H1 (cell line): ENCODE results near the gene PPFIA4. TPM values are rescaled to one million over a fixed set of nuclear protein-coding genes. Genes with fewer than 3 reads are reported as not detected.

Experiments used
- CTCF ChIA-PET: fragments of 300-600 bp; sonication (Branson Sonifier 250); formaldehyde crosslinking; loops from one replicate; lab custom pipeline; 2021; ENCODE audit not compliant: partially characterized antibody; lab: Charles Lee
- POLR2A ChIA-PET: fragments of 300-600 bp; sonication (Branson Sonifier 250); formaldehyde crosslinking; loops from one replicate; lab custom pipeline; 2021; ENCODE audit warnings: inconsistent platforms; ENCODE audit not compliant: partially characterized antibody; lab: Charles Lee
- DNase-seq, 2 experiments: peaks; one replicate each; pipeline versions ENCODE4 v3.0.0 to v3.0.0-alpha.2; 2010 to 2022; ENCODE audit warnings: low spot score in 2 of 2, low read depth in 1 of 2, mixed read lengths in 1 of 2
- FAIRE-seq: peaks from 2 replicates; lab custom pipeline; 2011; peaks lifted over from hg19 to GRCh38; lab: Jason Lieb, UNC
- H2AFZ ChIP-seq: 2 replicates; pipeline ENCODE4 v1.8.1; 2012; ENCODE audit warnings: low read length, inconsistent platforms
- H2AK5ac ChIP-seq: 2 replicates; pipeline ENCODE4 v1.6.1; 2013; ENCODE audit warnings: low read depth, low read length
- H2BK120ac ChIP-seq: replicated peaks from 2 replicates; pipeline ENCODE3; 2013; ENCODE audit warnings: low read depth, low read length, inconsistent platforms
- H2BK12ac ChIP-seq: 2 replicates; pipeline ENCODE4 v1.6.1; 2013; ENCODE audit warnings: low read depth, low read length
- H2BK15ac ChIP-seq: 2 replicates; pipeline ENCODE4 v1.6.1; 2013; ENCODE audit warnings: low read length
- H2BK20ac ChIP-seq: 2 replicates; pipeline ENCODE4 v1.6.1; 2013; ENCODE audit warnings: low read length
- H2BK5ac ChIP-seq: 2 replicates; pipeline ENCODE4 v1.6.1; 2013; ENCODE audit warnings: low read depth, low read length
- H3K14ac ChIP-seq: 2 replicates; pipeline ENCODE4 v1.6.1; 2013; ENCODE audit warnings: inconsistent platforms; ENCODE audit not compliant: insufficient read length
- H3K18ac ChIP-seq: 2 replicates; pipeline ENCODE4 v1.6.1; 2013; ENCODE audit warnings: low read length; ENCODE audit errors: extremely low read depth
- H3K23ac ChIP-seq: 2 replicates; pipeline ENCODE4 v1.6.1; 2013; ENCODE audit warnings: inconsistent platforms; ENCODE audit not compliant: insufficient read length
- H3K23me2 ChIP-seq: 2 replicates; pipeline ENCODE4 v1.6.1; 2013; ENCODE audit warnings: low read depth, low read length
- H3K27ac ChIP-seq: 2 replicates; pipeline ENCODE4 v1.6.1; 2011; ENCODE audit warnings: low read depth, low read length, inconsistent platforms
- H3K27me3 ChIP-seq, 4 experiments: replicated peaks in 1 of 4; 1 replicate in 1 of 4; 2 replicates in 3 of 4; pipeline versions ENCODE4 v1.6.1 to v1.8.1; 2011 to 2013; ENCODE audit warnings: low read length in 3 of 4, mild to moderate bottlenecking in 3 of 4, inconsistent platforms in 2 of 4, mixed read lengths in 2 of 4, moderate library complexity in 1 of 4; ENCODE audit not compliant: control insufficient read depth in 3 of 4, insufficient read depth in 3 of 4; ENCODE audit errors: extremely low read depth in 1 of 4
- H3K36me3 ChIP-seq, 4 experiments: 2 replicates each; pipeline versions ENCODE4 v1.6.1 to v1.8.1; 2011 to 2013; ENCODE audit warnings: mild to moderate bottlenecking in 4 of 4, low read length in 3 of 4, moderate library complexity in 2 of 4, control low read depth in 1 of 4, inconsistent platforms in 1 of 4; ENCODE audit not compliant: insufficient read depth in 4 of 4, control insufficient read depth in 2 of 4
- H3K4ac ChIP-seq: replicated peaks from 2 replicates; pipeline ENCODE3; 2013; ENCODE audit warnings: low read length, low read depth, mixed read lengths, inconsistent platforms; ENCODE audit not compliant: insufficient read length
- H3K4me1 ChIP-seq, 4 experiments: replicated peaks in 1 of 4; 1 replicate in 1 of 4; 2 replicates in 3 of 4; pipeline versions ENCODE4 v1.6.1 to v1.8.1; 2011 to 2013; ENCODE audit warnings: low read length in 3 of 4, inconsistent platforms in 2 of 4, mixed read lengths in 1 of 4; ENCODE audit not compliant: insufficient read depth in 4 of 4, control insufficient read depth in 3 of 4
- H3K4me2 ChIP-seq, 2 experiments: 2 replicates each; pipeline versions ENCODE4 v1.6.1 to v1.8.1; 2011 to 2013; ENCODE audit warnings: low read depth in 2 of 2, low read length in 2 of 2, control low read depth in 1 of 2, inconsistent platforms in 1 of 2, mild to moderate bottlenecking in 1 of 2; ENCODE audit not compliant: insufficient read depth in 1 of 2
- H3K4me3 ChIP-seq, 4 experiments: fragments of 200-600, 300-600 bp in 1 of 4; sonication (generic), shearing (Covaris generic), sonication (Bioruptor Twin) in 1 of 4; 2 replicates each; pipeline versions ENCODE4 v1.5.1 to v1.8.1; 2011 to 2016; ENCODE audit warnings: low read length in 4 of 4, low read depth in 3 of 4, control low read depth in 2 of 4, inconsistent platforms in 2 of 4, mild to moderate bottlenecking in 2 of 4, mixed read lengths in 1 of 4, moderate library complexity in 1 of 4; ENCODE audit not compliant: insufficient read depth in 2 of 4; ENCODE audit errors: extremely low read depth in 1 of 4
- H3K56ac ChIP-seq: replicated peaks from 2 replicates; pipeline ENCODE3; 2013; ENCODE audit warnings: low read depth, mild to moderate bottlenecking, mixed read lengths, low read length, inconsistent platforms; ENCODE audit not compliant: insufficient read length
- H3K79me1 ChIP-seq: 2 replicates; pipeline ENCODE4 v1.6.1; 2013; ENCODE audit warnings: low read depth, low read length, control low read depth
- H3K79me2 ChIP-seq, 2 experiments: 2 replicates each; pipeline versions ENCODE4 v1.6.1 to v1.8.1; 2012 to 2013; ENCODE audit warnings: low read length in 2 of 2, mild to moderate bottlenecking in 2 of 2, inconsistent platforms in 1 of 2; ENCODE audit not compliant: insufficient read depth in 2 of 2, control insufficient read depth in 1 of 2
- H3K9ac ChIP-seq, 4 experiments: replicated peaks in 1 of 4; 1 replicate in 1 of 4; 2 replicates in 3 of 4; pipeline versions ENCODE4 v1.6.1 to v1.8.1; 2011 to 2013; ENCODE audit warnings: low read depth in 3 of 4, low read length in 3 of 4, control low read depth in 2 of 4, mild to moderate bottlenecking in 2 of 4, moderate library complexity in 2 of 4, inconsistent platforms in 1 of 4; ENCODE audit errors: extremely low read depth in 1 of 4
- H3K9me3 ChIP-seq, 2 experiments: 2 replicates each; pipeline versions ENCODE4 v1.6.1 to v1.8.1; 2012 to 2013; ENCODE audit warnings: mild to moderate bottlenecking in 2 of 2, moderate library complexity in 2 of 2, control low read depth in 1 of 2, inconsistent platforms in 1 of 2, low read depth in 1 of 2, low read length in 1 of 2, mixed read lengths in 1 of 2; ENCODE audit not compliant: insufficient read depth in 2 of 2
- H4K20me1 ChIP-seq, 2 experiments: replicated peaks in 1 of 2; 2 replicates each; pipeline versions ENCODE3 to v1.8.1; 2011 to 2013; ENCODE audit warnings: inconsistent platforms in 2 of 2, low read length in 2 of 2, mild to moderate bottlenecking in 1 of 2; ENCODE audit not compliant: insufficient read depth in 2 of 2, control insufficient read depth in 1 of 2
- H4K5ac ChIP-seq: 2 replicates; pipeline ENCODE4 v1.6.1; 2013; ENCODE audit warnings: low read length, low read depth, mixed read lengths, inconsistent platforms; ENCODE audit not compliant: insufficient read length
- H4K8ac ChIP-seq: 2 replicates; pipeline ENCODE4 v1.8.0; 2013; ENCODE audit warnings: mild to moderate bottlenecking, moderate library complexity, low read length, inconsistent platforms; ENCODE audit not compliant: insufficient read depth; ENCODE audit errors: extremely low read depth
- H4K91ac ChIP-seq: replicated peaks from 2 replicates; pipeline ENCODE3; 2013; ENCODE audit warnings: low read length, mixed read lengths, inconsistent platforms; ENCODE audit not compliant: insufficient read length
- ASH2L ChIP-seq: fragments of 200-600, 300-600 bp; sonication (generic); IDR thresholded peaks from one replicate; pipeline ENCODE4 v1.7.1; 2017; ENCODE audit warnings: low read length
- CTCF ChIP-seq, 3 experiments: IDR thresholded peaks; 1 replicate in 2 of 3; 2 replicates in 1 of 3; pipeline versions ENCODE4 v1.5.1 to v1.6.1; 2011; ENCODE audit warnings: low read length in 3 of 3, mild to moderate bottlenecking in 3 of 3, inconsistent platforms in 2 of 3, low read depth in 1 of 3, moderate library complexity in 1 of 3; ENCODE audit not compliant: insufficient read depth in 1 of 3; ENCODE audit errors: control extremely low read depth in 1 of 3
- HDAC6 ChIP-seq: IDR thresholded peaks from one replicate; pipeline ENCODE4 v1.7.1; 2012; ENCODE audit warnings: low read depth, mild to moderate bottlenecking, inconsistent platforms, low read length, moderate library complexity
- PHF8 ChIP-seq: fragments of 200-600 bp; sonication (generic); conservative IDR thresholded peaks from 2 replicates; pipeline ENCODE4 v1.7.1; 2012; ENCODE audit warnings: low read depth, mild to moderate bottlenecking, inconsistent platforms, low read length, moderate library complexity
- RFX5 ChIP-seq: IDR thresholded peaks from 2 replicates; pipeline ENCODE4 v1.6.1; 2011; ENCODE audit warnings: low read depth, low read length, improper control_type of control experiment, borderline replicate concordance
- SIRT6 ChIP-seq: IDR thresholded peaks from one replicate; pipeline ENCODE4 v1.7.1; 2012; ENCODE audit warnings: low read length, inconsistent platforms
- TCF12 ChIP-seq: IDR thresholded peaks from 2 replicates; pipeline ENCODE4 v1.6.1; 2011; ENCODE audit warnings: low read depth, mild to moderate bottlenecking, low read length
- ZNF274 ChIP-seq: IDR thresholded peaks from 2 replicates; pipeline ENCODE4 v1.7.0; 2012; ENCODE audit warnings: low read length, borderline replicate concordance; ENCODE audit errors: extremely low read depth
- WGBS, 2 experiments: shearing (Covaris generic) in 1 of 2; methylation state at CpG; one replicate each; pipeline versions ENCODE4 v1.1.6 to v1.1.7; 2013 to 2015; ENCODE audit warnings: low lambda C conversion rate in 2 of 2, mixed read lengths in 2 of 2, inconsistent platforms in 1 of 2, low coverage in 1 of 2, missing lambda C conversion rate in 1 of 2; ENCODE audit not compliant: insufficient replicate concordance in 2 of 2, insufficient coverage in 1 of 2, insufficient read length in 1 of 2; ENCODE audit errors: extremely low coverage in 1 of 2, missing lambda C conversion rate in 1 of 2; 5-methylcytosine and 5-hydroxymethylcytosine counted together
- polyA plus RNA-seq, 7 experiments: library from polyadenylated mRNA; depleted of rRNA in 3 of 7; stranded (reverse) in 5 of 7; unstranded in 2 of 7; fragments of >200 nt in 5 of 7; fragments of 200-250 nt in 2 of 7; gene quantifications; 1 replicate in 5 of 7; 2 replicates in 1 of 7; 4 replicates in 1 of 7; pipeline versions ENCODE4 v1.2.1 to v1.2.3, GENCODE V29; 2011 to 2013; ENCODE audit warnings: missing spikeins in 2 of 7, mixed read lengths in 2 of 7
- total RNA-seq: library from RNA; stranded (reverse); fragmentation: NEBNext Ultra II Directional; extraction: Animal tissue kit (Norgen Biotek cat#: 25700); gene quantifications from 2 replicates; pipeline ENCODE4 v1.2.1, GENCODE V29; 2021

The PPFIA4 gene
- total and polyA plus RNA-seq, 2 of the 8 experiments (the other 6 are each of a cell fraction or from before 2014, with no cell fraction given), result 9.0 to 9.9 TPM

GRCh38 chr1:203035111-203036000 lies 9.1 kb downstream of the PPFIA4 start:
- whole genome bisulfite sequencing, 2 experiments, result 81% methylated on average over 15 of the region's 15 CpGs; no CpG with 5 or more reads in 1 of the 2 experiments
- Histone ChIP-seq H3K4me2 (no peak overlapping the region), H3K18ac (0 out of 2 replicates have a peak overlapping the region, but pooled peaks have one; percentile 14), H2BK5ac (peak overlapping the region; percentile 29; the same call in 1 of the 2 replicates), H4K8ac (no peak overlapping the region), H3K56ac (no peak overlapping the region), H4K5ac (no peak overlapping the region), H4K20me1 (no peaks in the 10 kb centered on the region), H3K4me1 (peaks cover 2 to 15% (median 5%) of the 10 kb centered on the region in 4 experiments), H3K79me2 (no peaks in the 10 kb centered on the region), H4K91ac (no peak overlapping the region), H2AFZ (no peak overlapping the region), H2BK120ac (no peak overlapping the region), H2BK12ac (no peak overlapping the region), H3K27ac (no peak overlapping the region), H3K9ac (no peak overlapping the region), H2AK5ac (no peak overlapping the region), H3K9me3 (no peaks in the 10 kb centered on the region), H2BK20ac (no peak overlapping the region), H3K27me3 (no peaks in the 10 kb centered on the region), H3K14ac (no peak overlapping the region), H3K79me1 (no peaks in the 10 kb centered on the region; the same call in 1 of the 2 replicates), H3K23ac (no peak overlapping the region), H3K36me3 (no peaks in the 10 kb centered on the region; a peak in 1 of 8 replicates), H2BK15ac (no peak overlapping the region), H3K23me2 (no peaks in the 10 kb centered on the region), H3K4ac (peak overlapping the region; percentile 57), H3K4me3 (no peak overlapping the region)
- ChIA-PET CTCF (interaction anchor here (0.6 to 49.7 kb wide), 23 partner anchors 9 to 252 kb away, joined by 3 to 1089 read pairs (median 4); partner anchors contain the start of genes ADORA1, PPFIA4 and TMEM183A), POLR2A (interaction anchor here (1.3 to 2.1 kb wide), 5 partner anchors 8 to 28 kb away, joined by 3 to 8 read pairs (median 6); partner anchors contain the start of genes PPFIA4 and TMEM183A)
- no peak for DNase-seq
- TF ChIP-seq PHF8, result no peak
- TF ChIP-seq ASH2L, result no peak
- TF ChIP-seq SIRT6, result no peak
- TF ChIP-seq TCF12, result no peak
- no peak for TF ChIP-seq RFX5
- peak in 1 of 3 experiments; percentile 6; a peak in 2 of 4 replicates for TF ChIP-seq CTCF (IDR thresholded peaks at IDR 0.05; ENCODE audit: control extremely low read depth in 1 of 3, insufficient read depth in 1 of 3, low read depth in 1 of 3, low read length in 3 of 3)
- TF ChIP-seq ZNF274, result no peak
- TF ChIP-seq HDAC6, result no peak
- FAIRE-seq, result no peak
